Lower lobe of right lung (tissue), 2 donors: Measurements from ENCODE around the gene PLA2G4E. TPM values are rescaled to one million over a fixed set of nuclear protein-coding genes. Genes with fewer than 3 reads are reported as not detected.

ENCODE experiments used
- ATAC-seq, 2 donors: fragments of 200-7000 bp; cut with Tn5 transposase; one replicate each; pipeline ENCODE4 v1.9.1; 2020 to 2022; ENCODE audit warnings: mild to moderate bottlenecking in 2 of 2, moderate library complexity in 2 of 2
- DNase-seq: peaks from one replicate; pipeline ENCODE4 v3.0.0-alpha.2; 2020
- H3K27ac ChIP-seq: fragments of 200-600 bp; one replicate; pipeline ENCODE4 v1.8.0; 2022
- H3K27me3 ChIP-seq: fragments of 200-600 bp; one replicate; pipeline ENCODE4 v1.8.0; 2022; ENCODE audit warnings: low read depth
- H3K36me3 ChIP-seq: fragments of 200-600 bp; one replicate; pipeline ENCODE4 v1.8.0; 2022; ENCODE audit warnings: mild to moderate bottlenecking
- H3K4me1 ChIP-seq: fragments of 200-600 bp; one replicate; pipeline ENCODE4 v1.8.0; 2022
- H3K4me3 ChIP-seq: fragments of 200-600 bp; one replicate; pipeline ENCODE4 v1.8.0; 2022; ENCODE audit warnings: mild to moderate bottlenecking
- H3K9me3 ChIP-seq: fragments of 200-600 bp; one replicate; pipeline ENCODE4 v1.8.0; 2022
- intact Hi-C: fragments of 100-400 bp; cut with DNase I; formaldehyde crosslinking; loops from one replicate; pipeline ENCODE4 v1.11.0; 2022
- total RNA-seq: library from RNA; stranded (reverse); fragmentation: NEBNext Ultra II Directional; extraction: Animal tissue kit (Norgen Biotek cat#: 25700); gene quantifications from one replicate; pipeline ENCODE4 v1.2.1, GENCODE V29; 2021
- TF ChIP-seq, protein P1 (sequence below): fragments of 200-600 bp; IDR thresholded peaks from one replicate; pipeline ENCODE4 v1.8.0; 2022; ENCODE audit warnings: antibody characterized with exemption, mild to moderate bottlenecking
- donor health status: DM: no; HTN: yes; CAD: no; lungs with severe emphysema.

Gene PLA2G4E
- total RNA-seq, 1 donor from 2014 or later: 1.1 TPM

DNA sequence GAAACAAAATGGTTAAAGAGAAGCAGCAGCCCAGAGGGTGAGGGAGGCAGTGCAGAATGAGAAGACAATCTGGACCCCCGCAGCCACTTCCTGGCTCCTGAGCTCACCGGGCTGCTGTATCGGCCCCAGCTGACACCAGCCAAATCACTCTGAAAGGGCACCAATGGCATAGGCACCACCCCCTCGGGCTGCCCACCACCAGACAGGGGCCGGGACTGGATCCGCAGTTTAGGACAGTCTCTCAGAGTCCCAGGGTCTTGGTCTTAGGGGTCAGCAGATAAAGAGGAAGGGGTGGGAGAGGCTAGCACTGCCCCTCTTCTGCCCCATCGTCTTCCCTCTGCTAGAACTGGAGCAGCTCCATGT is 30.6 kb downstream of the PLA2G4E start:
- Histone ChIP-seq H3K4me1 (no peaks in the 10 kb centered on the region), H3K9me3 (no peaks in the 10 kb centered on the region), H3K4me3 (no peak overlapping the region), H3K36me3 (no peaks in the 10 kb centered on the region), H3K27me3 (no peaks in the 10 kb centered on the region), H3K27ac (no peak overlapping the region)
- intact Hi-C loops: no loop called here
- no peak for DNase-seq
- TF ChIP-seq, protein P1, sequence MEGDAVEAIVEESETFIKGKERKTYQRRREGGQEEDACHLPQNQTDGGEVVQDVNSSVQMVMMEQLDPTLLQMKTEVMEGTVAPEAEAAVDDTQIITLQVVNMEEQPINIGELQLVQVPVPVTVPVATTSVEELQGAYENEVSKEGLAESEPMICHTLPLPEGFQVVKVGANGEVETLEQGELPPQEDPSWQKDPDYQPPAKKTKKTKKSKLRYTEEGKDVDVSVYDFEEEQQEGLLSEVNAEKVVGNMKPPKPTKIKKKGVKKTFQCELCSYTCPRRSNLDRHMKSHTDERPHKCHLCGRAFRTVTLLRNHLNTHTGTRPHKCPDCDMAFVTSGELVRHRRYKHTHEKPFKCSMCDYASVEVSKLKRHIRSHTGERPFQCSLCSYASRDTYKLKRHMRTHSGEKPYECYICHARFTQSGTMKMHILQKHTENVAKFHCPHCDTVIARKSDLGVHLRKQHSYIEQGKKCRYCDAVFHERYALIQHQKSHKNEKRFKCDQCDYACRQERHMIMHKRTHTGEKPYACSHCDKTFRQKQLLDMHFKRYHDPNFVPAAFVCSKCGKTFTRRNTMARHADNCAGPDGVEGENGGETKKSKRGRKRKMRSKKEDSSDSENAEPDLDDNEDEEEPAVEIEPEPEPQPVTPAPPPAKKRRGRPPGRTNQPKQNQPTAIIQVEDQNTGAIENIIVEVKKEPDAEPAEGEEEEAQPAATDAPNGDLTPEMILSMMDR: no peak
- no peak for ATAC-seq

DNA sequence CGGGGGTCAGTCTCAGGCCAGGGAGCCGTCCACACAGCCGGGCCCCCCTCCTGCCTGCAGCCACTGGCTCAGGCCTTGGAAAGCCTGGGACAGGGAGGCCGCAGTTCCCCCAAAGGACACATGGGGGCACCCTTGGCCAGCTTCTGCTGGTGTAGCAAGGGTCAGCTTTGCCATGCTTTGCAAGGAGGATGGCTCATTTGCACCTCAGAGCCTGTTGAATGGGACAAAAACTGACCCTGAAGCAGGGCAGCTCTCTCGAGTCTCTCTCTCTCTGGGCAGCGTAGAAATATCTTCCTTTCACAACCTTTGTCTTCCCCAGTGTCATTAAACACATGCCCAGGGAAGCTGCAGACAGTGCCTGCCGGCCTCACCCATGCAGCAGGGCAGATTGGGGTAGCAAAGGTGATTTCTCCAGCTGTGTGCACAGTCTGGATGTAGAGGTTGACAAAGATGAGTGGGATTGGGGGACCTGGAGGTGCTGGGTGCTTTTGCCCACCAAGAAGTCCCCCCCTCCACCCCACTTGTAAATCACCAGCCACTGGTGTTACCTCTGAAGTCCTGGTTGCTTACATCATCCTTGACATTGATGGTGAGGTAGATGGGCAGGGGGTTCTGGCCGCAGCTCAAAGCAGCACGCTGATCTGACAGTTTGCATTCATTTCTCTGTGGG is 31.1 kb downstream of the PLA2G4E start:
- Histone ChIP-seq H3K4me3 (no peak overlapping the region), H3K9me3 (no peaks in the 10 kb centered on the region), H3K36me3 (no peaks in the 10 kb centered on the region), H3K27me3 (no peaks in the 10 kb centered on the region), H3K27ac (no peak overlapping the region), H3K4me1 (no peaks in the 10 kb centered on the region)
- ATAC-seq (peak; percentile 90 to 91), DNase-seq (peak; percentile 87)
- TF ChIP-seq, protein P1: peak; percentile 100
- intact Hi-C loops: loop anchor here (10.0 kb wide), 1 partner anchor 75 kb away; no protein-coding TSS in a partner anchor

DNA sequence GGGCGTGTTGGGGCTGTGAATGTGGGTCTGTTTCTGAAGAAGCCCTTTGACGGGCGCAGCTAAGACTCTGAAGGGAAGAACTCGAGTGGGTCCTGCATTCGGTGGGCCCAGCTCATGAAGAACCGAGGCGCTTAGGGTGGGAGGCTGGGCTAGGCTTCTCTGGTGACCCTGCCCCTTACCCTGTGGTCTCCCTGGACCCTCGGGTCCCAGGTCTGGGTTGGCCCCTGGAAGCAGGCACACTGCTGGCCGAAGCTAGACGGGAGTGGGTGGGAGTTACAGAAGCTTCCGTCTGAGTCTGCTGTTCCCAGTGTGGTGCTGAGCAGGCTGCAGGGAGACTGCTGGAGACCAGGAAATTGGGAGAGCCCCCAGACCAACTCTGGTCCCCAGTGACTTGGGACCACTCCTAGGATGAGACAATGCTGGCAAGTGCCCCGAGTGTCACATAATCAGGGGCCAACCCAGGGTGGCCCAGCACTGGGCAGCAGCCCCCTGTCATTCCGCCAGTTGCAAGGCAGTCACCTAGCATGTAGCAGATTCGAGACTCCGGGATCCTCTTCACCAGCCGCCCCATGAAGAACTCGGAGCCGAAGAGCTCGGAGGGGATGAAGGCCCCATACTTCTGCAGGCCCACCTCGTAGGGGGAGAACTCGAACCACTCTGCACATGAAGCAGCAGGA is 31.8 kb downstream of the PLA2G4E start:
- TF ChIP-seq, protein P1: no peak
- Histone ChIP-seq H3K9me3 (no peaks in the 10 kb centered on the region), H3K4me1 (no peaks in the 10 kb centered on the region), H3K4me3 (no peak overlapping the region), H3K27me3 (no peaks in the 10 kb centered on the region), H3K36me3 (no peaks in the 10 kb centered on the region), H3K27ac (no peak overlapping the region)
- intact Hi-C loops: loop anchor here (10.0 kb wide), 1 partner anchor 76 kb away; no protein-coding TSS in a partner anchor
- ATAC-seq (peak in 1 of 2 donors; percentile 2), DNase-seq (no peak)

DNA sequence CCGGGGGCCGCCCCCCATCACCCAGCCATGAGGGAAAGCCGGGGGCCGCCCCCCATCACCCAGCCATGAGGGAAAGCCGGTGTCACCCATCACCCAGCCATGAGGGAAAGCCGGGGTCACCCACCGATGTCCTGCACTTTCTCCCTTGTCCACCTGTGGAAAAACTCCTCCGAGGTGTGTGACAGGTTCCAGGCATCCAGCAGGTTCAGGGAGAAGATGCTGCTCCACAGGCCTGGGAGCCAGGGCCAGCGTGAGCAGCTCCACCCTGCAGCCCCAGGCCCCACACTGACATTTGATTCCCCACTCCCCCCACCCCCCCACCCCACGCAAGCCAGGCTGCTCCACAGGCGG is 32.9 kb downstream of the PLA2G4E start:
- TF ChIP-seq, protein P1: no peak
- intact Hi-C loops: loop anchor here (10.0 kb wide), 1 partner anchor 77 kb away; no protein-coding TSS in a partner anchor
- H3K36me3 ChIP-seq: no peaks in the 10 kb centered on the region
- no peaks in the 10 kb centered on the region for H3K4me1 ChIP-seq
- H3K4me3 ChIP-seq: no peak overlapping the region
- H3K9me3 ChIP-seq: no peaks in the 10 kb centered on the region
- H3K27ac ChIP-seq: no peak overlapping the region
- no peak for DNase-seq
- H3K27me3 ChIP-seq: no peaks in the 10 kb centered on the region
- no peak for ATAC-seq

DNA sequence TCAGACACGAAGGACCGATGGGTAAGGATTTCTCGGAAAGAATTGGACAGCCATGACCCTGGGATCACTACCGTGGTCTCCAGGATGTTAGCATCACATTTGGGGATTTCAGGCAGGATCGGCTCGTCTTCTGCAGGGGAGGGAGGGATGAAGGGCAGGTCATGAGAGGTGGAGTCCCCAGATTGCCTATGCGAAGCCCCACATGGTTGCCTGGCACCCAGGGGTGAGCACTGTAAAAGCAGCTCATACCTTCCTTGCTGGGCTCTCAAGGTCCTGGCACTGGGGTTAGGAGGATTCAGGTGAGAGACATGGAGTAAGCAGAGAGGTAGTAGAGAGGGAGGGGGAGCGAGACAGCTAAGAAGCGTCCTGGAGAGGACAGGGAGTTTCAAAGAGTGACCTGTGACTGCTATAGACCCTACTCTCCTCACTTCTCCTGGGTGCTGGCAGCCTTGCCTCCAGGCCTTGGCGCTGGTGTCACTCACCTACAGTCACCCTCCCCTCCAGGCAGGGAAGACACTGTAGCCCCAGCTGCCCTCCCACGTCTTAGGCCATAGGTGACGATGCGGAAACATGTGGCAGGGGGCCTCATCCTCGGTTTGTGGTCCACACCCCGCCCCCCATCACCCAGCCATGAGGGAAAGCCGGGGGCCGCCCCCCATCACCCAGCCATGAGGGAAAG is 33.5 kb downstream of the PLA2G4E start:
- no peaks in the 10 kb centered on the region for H3K9me3 ChIP-seq
- no peak for ATAC-seq
- H3K27me3 ChIP-seq: no peaks in the 10 kb centered on the region
- H3K27ac ChIP-seq: no peak overlapping the region
- H3K4me1 ChIP-seq: no peaks in the 10 kb centered on the region
- no peak for DNase-seq
- H3K36me3 ChIP-seq: no peaks in the 10 kb centered on the region
- intact Hi-C loops: loop anchor here (10.0 kb wide), 1 partner anchor 77 kb away; no protein-coding TSS in a partner anchor
- TF ChIP-seq, protein P1: no peak
- no peak overlapping the region for H3K4me3 ChIP-seq
